H54 (cell line): ENCODE data around the gene MKRN2.

ENCODE experiments used
- DNase-seq: peaks from one replicate; pipeline ENCODE4 v3.0.0; 2011; ENCODE audit warnings: low spot score, mixed read lengths; ENCODE audit not compliant: insufficient read length
- FAIRE-seq: peaks from 3 replicates; lab custom pipeline; 2011; peaks lifted over from hg19 to GRCh38; lab: Jason Lieb, UNC
- POLR2A ChIP-seq: IDR thresholded peaks from 2 replicates; pipeline ENCODE4 v1.6.1; 2011; ENCODE audit warnings: low read depth, mild to moderate bottlenecking, low read length

The MKRN2 gene

GRCh38 chr3:12588039-12589009, 31.4 kb downstream of the MKRN2 start:
- DNase-seq, result peak; percentile 19
- no peak for TF ChIP-seq POLR2A
- no peak for FAIRE-seq

DNA sequence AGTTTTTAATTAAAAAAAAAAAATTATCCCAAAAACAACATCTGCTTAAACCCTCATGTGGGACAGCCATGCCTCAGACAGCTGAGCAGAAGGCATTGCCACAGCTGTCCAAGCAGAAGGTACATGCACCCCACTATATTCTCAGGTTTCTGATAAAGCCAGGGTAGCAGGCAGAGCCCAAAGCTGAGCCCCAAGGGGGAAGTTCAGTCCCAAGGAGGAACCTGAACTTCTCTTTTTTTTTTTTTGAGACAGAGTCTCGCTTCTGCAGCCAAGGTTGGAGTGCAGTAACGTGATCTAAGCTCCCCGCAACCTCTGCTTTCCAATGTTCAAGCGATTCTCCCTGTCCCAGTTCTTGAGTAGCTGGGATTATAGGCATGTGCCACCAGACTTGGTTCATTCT, 33.2 kb downstream of the MKRN2 start:
- FAIRE-seq, result no peak
- no peak for TF ChIP-seq POLR2A
- DNase-seq, result no peak

GRCh38 chr3:12591456-12591855, 34.6 kb downstream of the MKRN2 start:
- no peak for TF ChIP-seq POLR2A
- DNase-seq (no peak), FAIRE-seq (no peak)

DNA sequence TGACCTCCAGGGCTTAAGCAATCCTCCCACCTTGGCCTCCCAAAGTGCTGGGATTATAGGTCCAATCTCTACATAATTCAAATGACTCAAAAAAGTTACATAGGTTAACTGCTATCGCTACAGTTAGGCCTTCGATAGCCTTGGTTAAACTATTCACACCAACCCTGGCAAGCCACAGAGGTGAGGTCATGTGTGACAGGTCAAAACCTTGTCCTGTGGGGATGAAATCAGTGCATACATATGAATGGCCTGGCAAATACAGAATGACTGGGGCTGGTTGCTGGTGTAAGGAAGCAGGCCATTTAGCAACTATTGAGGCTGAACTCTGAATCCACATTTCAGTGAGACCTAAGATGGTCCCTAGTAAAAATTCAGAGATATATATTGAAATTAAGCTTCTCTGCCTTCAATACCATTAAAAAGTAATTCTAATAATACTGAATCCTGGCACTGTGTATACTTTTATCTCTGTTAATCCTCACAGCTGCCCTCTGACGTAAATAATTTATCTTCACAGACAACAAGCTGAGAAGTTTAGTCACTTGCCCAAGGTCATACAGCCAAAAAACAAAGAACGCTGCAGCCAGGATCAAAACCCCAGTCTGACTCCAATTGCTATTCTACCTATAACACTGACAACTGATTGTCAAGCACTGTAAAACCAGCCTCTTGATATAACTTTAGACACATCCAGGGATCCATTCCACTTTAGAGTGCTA, 35.3 kb downstream of the MKRN2 start:
- no peak for TF ChIP-seq POLR2A
- no peak for FAIRE-seq
- DNase-seq, result no peak

GRCh38 chr3:12593473-12593872, 36.6 kb downstream of the MKRN2 start:
- FAIRE-seq (no peak), DNase-seq (no peak)
- TF ChIP-seq POLR2A, result no peak

DNA sequence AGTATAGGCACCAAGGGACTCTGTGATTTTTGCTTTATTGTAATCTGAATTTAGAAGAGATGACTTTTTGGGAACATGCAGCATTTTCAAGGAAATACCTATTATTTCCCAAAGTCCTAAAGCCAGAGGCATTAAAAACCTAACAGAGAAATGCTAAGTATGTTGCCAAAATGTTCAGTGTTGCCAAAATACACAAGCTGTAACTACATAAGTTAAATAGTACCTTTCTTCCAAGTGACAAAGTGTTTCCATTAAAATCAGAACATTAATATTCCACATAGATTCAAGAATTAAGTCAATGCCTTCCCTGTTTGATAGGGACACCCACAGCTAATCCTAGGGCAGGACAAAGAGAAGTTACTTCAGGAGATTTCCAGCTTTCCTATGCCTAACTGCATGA, 42.0 kb downstream of the MKRN2 start:
- DNase-seq (no peak), FAIRE-seq (no peak)
- TF ChIP-seq POLR2A, result no peak

DNA sequence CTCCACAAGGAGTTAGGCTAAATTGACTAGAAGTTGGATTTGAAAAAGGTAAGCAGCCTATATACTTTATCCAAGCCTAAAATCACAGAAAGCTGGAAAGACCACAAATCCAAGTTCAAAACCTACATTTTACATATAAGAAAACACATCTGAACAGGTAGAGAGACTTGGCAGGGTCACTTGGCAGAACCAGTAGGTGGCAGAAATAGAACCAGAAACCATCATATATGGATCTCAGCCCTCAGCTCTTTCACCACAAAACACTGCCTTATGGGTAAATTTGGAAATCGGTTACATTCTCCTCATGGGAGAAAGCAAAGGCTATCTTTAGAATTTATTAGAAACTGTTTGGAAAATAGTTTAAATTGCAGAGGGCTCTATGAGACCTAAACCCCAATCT, 44.2 kb downstream of the MKRN2 start:
- FAIRE-seq (no peak), DNase-seq (no peak)
- no peak for TF ChIP-seq POLR2A

- FAIRE-seq (peak; percentile 53), DNase-seq (no peak)
- no peak for TF ChIP-seq POLR2A
Observed at GRCh38 chr3:12603969-12604368, 47.1 kb downstream of the MKRN2 start.

GRCh38 chr3:12608376-12608775, 51.5 kb downstream of the MKRN2 start:
- no peak for TF ChIP-seq POLR2A
- no peak for DNase-seq
- no peak for FAIRE-seq

- TF ChIP-seq POLR2A, result no peak
- FAIRE-seq (no peak), DNase-seq (no peak)
Observed at GRCh38 chr3:12611117-12611516, 54.2 kb downstream of the MKRN2 start.

- DNase-seq (no peak), FAIRE-seq (no peak)
- no peak for TF ChIP-seq POLR2A
Observed at GRCh38 chr3:12612514-12613226, 55.8 kb downstream of the MKRN2 start.

DNA sequence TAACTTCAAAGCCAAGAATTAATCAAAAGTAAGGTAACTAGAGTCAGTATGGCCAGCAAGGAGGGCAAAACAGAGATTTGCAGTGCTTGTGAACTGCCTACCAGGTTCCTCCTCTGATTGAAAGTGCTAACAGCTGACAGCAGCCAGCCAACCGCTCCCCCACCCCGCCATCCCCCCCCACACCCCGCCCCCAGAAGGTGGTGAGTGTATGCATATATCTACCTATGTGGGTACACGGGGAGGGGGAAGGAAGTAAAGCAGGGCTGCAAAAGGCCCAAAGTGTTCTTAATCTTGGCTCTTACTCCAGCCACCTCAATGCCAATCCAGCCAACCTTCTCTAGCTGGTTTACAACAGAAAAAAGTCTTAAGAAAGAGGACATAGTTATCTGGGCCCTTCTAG, 56.4 kb downstream of the MKRN2 start:
- no peak for DNase-seq
- no peak for FAIRE-seq
- no peak for TF ChIP-seq POLR2A

- FAIRE-seq (no peak), DNase-seq (no peak)
- no peak for TF ChIP-seq POLR2A
Observed at GRCh38 chr3:12615266-12615665, 58.4 kb downstream of the MKRN2 start.

- FAIRE-seq, result no peak
- no peak for TF ChIP-seq POLR2A
- DNase-seq, result no peak
Observed at GRCh38 chr3:12618426-12618825, 61.5 kb downstream of the MKRN2 start.
